HEK293T (cell line): ENCODE measurements around the gene STON1.

Source experiments
- NFRKB ChIP-seq: fragments of 450-650 bp; IDR thresholded peaks from 2 replicates; pipeline ENCODE4 v1.6.1; 2016; ENCODE audit warnings: mild to moderate bottlenecking, moderate library complexity
- SUZ12 ChIP-seq: fragments of 450-650 bp; IDR thresholded peaks from 2 replicates; pipeline ENCODE4 v1.6.1; 2016; ENCODE audit warnings: mild to moderate bottlenecking
- ZNF384 ChIP-seq: fragments of 450-650 bp; IDR thresholded peaks from 2 replicates; pipeline ENCODE4 v1.6.1; 2016

DNA sequence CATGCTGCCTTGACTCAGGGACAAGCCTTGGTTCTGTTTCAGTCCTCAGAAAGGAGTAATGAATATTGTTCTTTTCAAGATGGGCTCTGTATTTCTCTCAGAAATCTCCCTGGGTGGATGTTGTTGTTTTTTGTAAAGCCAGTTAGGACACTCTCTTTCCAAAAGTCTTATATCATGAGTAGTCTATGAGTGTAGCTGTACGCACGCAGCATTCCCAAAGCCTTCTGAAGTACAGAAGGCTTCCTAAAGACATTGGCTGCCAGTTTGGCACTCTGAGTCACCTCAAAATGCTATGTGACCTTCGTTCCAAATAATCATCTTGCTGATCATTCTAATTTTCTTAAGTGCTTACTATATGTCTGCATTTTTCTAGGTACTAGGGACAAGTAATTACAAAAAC is 71.0 kb downstream of the STON1 start:
- TF ChIP-seq NFRKB: no peak
- TF ChIP-seq SUZ12: no peak
- no peak for TF ChIP-seq ZNF384
